Stimulated activated CD8-positive, alpha-beta memory T cell treated with anti-CD3 and anti-CD28 coated beads, Interleukin-7, amount 100 ng/mL, for 4 hours (primary cell): ENCODE results near the gene CEACAM5.
A peak's percentile ranks its signal among the peaks of the same experiment; 100 is the strongest.
"Not testable (repeated sequence)": the region's sequence is repeated elsewhere in the genome, so short reads cannot be mapped to it uniquely, and the experiment has no call there.

ENCODE experiments used
- DNase-seq, 2 donors: peaks; one replicate each; pipeline ENCODE4 v3.0.0-alpha.2; 2020; ENCODE audit warnings: low read depth in 2 of 2

The CEACAM5 gene

DNA sequence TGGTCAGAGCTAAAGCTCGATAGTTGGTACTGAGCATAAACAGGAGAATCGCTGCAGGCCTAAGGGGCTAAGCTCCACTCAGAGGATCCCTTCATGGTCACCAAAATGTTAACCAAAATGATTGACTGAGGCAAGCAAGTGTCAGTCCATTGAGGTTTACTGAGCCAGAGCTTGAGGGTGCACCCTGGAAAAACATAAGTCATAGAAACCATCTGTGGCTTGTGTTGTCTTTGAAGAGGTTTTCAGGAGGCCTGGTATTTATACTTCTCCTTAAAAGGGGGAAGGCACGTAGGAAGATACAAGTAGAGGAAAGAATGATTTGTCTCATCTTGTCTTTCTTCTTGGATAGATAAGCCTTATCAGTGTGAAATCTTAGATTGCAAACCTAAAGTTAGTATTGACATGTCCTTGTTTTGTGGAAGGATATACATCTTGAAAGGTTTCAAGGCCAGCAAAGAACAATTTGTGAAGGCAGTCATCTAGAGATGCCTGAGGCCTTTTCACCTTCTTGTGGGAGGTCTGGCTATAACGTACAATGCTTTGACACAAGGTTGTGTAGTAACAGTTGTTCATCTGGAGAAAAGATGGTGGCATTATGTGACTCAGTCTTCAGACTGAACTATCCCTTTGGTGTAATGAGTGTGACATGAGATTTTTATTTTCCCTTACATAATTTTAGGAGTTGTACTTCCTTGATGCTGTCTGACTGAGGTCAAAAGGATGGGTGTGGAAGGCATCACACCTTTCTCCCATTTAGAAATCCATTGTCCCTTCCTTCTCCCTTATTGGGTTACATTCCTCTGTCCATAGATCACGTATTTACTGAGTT is 32.2 kb downstream of the CEACAM5 start:
- DNase-seq, result no peak

GRCh38 chr19:41741244-41741554 is 32.8 kb downstream of the CEACAM5 start:
- no peak for DNase-seq

- DNase-seq, result no peak
These were observed 36.4 kb downstream of the CEACAM5 start for GRCh38 chr19:41744850-41745249.

GRCh38 chr19:41745756-41746155 is 37.3 kb downstream of the CEACAM5 start:
- no peak for DNase-seq

GRCh38 chr19:41746593-41747227 is 38.3 kb downstream of the CEACAM5 start:
- peak; percentile 4 to 17 for DNase-seq

- DNase-seq, result no peak
These were observed 39.6 kb downstream of the CEACAM5 start for GRCh38 chr19:41748012-41748411.

- not testable (repeated sequence) for DNase-seq
These were observed 42.1 kb downstream of the CEACAM5 start for GRCh38 chr19:41750248-41751134.

DNA sequence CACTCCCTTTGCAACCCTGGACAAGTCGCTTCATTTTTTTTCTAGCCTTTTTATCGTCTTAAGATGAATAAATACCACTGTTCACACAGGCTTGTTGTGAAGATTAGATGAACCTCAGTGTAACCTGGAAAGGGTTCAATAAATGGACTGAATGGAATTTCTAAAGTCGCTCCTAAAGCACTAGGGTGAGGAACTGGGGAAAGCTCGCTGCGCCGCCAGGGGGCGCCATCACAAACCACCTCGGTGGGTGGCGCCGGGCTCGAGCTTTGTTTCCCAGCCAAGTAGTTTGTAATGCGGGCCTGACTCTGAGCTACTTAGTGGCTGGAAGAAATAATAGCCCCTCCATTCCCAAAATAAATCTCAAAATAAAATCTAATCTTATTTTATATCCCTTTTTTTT is 44.7 kb downstream of the CEACAM5 start:
- peak; percentile 54 to 59 for DNase-seq

GRCh38 chr19:41753936-41754529 is 45.6 kb downstream of the CEACAM5 start:
- DNase-seq, result peak; percentile 47 to 54

DNA sequence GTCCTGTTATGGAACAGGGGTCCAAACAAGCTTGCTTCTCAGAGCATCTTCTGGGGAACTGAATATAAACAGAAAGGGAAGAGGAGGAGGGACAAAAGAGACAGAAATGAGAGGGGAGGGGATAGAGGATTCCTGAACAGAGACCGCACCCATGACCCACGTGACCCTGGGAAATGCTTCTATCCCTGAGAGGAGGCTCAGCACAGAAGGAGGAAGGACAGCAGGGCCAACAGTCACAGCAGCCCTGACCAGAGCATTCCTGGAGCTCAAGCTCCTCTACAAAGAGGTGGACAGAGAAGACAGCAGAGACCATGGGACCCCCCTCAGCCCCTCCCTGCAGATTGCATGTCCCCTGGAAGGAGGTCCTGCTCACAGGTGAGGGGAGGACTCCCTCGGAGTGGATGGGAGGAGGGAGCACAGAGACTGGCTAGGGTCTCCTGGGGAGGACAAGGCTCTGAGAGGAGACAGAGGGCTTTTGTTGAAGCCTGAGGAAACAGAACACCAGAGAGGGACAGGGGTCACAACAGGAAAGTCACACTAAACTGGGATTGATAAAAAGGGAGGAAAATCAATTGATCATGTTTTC is 47.0 kb downstream of the CEACAM5 start, which contains the start of gene CEACAM6:
Gene CEACAM6, plus strand, starts transcription at position 203 of the 586 bp plus-strand sequence. Its CDS starts 109 bp downstream, at position 312.
- no peak for DNase-seq

- no peak for DNase-seq
These were observed 50.4 kb downstream of the CEACAM5 start for GRCh38 chr19:41758846-41759245.

DNA sequence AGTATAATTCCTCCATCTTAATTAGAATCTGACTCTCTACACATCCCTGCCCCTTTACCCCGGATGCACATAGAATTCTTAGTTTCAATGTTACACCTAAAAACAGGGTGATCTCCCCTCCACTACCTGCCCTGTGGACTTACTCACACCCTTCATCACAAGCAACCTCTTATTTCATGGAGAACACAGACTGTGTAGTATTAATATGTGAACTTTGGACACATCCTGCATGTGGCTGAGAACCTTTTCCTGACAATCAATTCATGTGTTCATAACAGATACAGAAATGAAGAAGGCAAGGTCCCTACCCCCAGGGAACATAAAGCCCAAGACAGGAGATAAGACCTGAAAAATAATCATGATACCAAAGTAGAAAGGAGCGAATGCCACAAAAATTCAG is 58.7 kb downstream of the CEACAM5 start:
- DNase-seq, result no peak

- DNase-seq, result not testable (repeated sequence)
These were observed 59.7 kb downstream of the CEACAM5 start for GRCh38 chr19:41768105-41768504.

GRCh38 chr19:41769608-41770007 is 61.2 kb downstream of the CEACAM5 start:
- no peak for DNase-seq

DNA sequence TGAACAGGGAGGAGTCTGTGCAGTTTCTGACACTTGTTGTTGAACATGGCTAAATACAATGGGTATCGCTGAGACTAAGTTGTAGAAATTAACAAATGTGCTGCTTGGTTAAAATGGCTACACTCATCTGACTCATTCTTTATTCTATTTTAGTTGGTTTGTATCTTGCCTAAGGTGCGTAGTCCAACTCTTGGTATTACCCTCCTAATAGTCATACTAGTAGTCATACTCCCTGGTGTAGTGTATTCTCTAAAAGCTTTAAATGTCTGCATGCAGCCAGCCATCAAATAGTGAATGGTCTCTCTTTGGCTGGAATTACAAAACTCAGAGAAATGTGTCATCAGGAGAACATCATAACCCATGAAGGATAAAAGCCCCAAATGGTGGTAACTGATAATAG is 63.0 kb downstream of the CEACAM5 start:
- no peak for DNase-seq

DNA sequence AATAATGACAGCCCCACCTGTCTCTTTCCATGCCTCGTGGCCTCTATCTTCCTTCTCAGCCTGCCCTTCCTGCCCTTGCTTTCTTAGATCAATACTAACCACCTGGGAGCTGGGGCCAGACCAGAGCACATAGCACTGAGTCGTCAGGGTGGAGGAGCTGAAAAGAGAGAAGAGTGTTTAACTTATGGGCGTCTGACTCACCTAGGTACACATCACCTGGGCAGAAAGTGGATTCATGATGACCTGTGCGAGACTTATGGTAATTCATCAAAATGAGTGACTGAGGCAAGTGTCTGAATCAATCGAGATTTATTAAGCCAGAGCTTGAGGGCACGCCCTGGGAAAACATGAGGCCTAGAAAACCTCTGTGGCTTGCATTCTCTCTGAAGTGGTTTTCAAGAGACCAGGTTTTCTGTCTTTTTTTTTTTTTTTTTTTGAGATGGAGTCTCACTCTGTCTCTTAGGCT is 66.1 kb downstream of the CEACAM5 start:
- DNase-seq, result peak; percentile 11 to 45

DNA sequence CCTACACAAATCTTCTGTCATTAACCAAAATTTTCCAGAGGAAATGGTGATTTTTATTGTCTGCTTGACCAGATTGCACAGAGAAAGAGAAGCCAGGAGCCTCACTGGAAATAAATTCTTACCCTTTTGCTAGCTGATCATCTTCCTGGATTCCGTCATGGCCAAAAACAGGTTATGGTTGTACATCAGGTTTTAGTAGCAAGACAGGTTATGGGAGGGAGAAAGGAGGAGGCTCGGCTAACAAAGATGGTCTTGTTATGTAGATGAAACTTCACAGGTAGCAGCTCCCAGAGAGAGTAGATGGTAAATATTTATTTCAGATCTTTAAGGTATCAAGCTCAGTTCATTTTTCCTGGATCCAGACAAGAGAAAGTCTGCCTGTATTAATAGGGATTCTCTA is 68.3 kb downstream of the CEACAM5 start:
- DNase-seq, result no peak
